Measurements from ENCODE around the gene MXD4.
A peak's percentile ranks its signal among the peaks of the same experiment; 100 is the strongest.

The MXD4 gene

DNA sequence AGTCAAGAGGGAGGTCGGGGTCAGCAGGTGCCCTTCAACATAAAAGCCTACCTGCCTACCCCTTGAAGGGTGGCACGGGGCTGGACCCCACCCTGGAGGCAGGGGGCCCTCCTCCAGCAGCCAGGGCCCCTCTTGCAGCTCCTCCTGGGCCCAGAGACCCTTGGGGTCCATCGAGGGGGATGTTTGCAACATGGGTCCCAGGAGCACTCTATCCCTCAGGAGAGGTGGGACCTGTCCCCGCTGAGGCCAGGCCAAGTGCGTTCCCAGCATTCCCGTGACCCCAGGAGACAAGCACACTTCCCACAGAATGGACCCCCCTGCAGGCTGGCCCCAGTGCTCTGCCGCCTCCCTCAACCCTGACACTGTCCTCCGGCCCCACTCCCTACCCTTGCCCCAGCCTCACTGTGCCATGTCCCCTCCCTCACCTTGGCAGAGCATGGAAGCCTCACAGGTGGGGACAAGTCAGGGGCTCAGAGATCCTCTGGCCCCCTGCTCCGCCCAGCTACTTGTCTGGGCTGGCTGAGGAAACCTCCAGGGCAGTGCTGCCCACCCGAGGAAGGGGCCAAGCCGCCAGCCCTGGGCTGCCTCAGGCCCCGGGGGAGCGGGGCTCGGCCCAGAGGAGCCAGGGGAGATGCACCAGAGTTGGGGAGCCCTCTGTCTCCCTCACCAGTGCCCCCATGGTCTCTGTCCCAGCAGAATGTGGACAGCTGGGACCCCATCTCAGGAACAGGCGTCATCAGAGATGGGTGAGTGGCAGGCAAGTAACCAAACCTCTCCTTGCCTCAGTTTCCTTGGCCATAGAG is 2.2 kb downstream of the MXD4 start:
- Mint-ChIP-seq H3K36me3 (ENCODE audit: low read depth) (peaks cover 4% of the 10 kb centered on the region), H3K4me1 (peaks cover 20% of the 10 kb centered on the region), H3K27ac (no peak overlapping the region), H3K27me3 (ENCODE audit: low read depth, poor library complexity) (no peaks in the 10 kb centered on the region), H3K9me3 (no peaks in the 10 kb centered on the region), H3K4me3 (peak overlapping the region; percentile 74)
- TF ChIP-seq CTCF (IDR thresholded peaks at IDR 0.05): no peak
- no peak for DNase-seq

DNA sequence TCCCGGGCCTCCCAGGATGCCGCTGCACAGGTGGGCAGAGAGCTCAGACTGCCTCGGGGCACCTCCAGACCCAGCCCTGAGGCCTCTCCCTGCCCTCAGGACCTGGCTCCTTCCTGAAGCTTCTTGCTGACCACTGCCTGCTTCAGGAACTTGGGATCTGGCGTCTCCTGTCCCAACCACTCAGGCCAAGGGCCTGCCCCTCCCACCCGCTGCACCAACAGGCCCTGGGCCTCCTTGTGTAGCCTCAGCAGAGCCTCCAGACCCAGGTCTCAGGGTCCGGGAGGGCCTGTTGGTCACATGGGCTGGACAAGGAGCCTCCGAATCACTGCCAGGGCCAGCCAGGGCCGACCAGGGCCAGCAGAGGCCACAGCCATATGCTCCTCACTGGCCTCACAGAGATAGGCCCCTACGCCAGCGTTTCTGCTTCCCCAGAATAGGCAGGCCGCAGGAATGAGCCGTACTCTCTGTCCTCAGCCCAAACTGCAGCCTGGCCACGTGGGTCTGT is 2.8 kb downstream of the MXD4 start:
- Mint-ChIP-seq H3K27me3 (ENCODE audit: low read depth, poor library complexity) (no peaks in the 10 kb centered on the region), H3K4me1 (peaks cover 27% of the 10 kb centered on the region), H3K4me3 (no peak overlapping the region), H3K9me3 (no peaks in the 10 kb centered on the region), H3K36me3 (ENCODE audit: low read depth) (peaks cover 10% of the 10 kb centered on the region), H3K27ac (no peak overlapping the region)
- no peak for DNase-seq
- no peak for TF ChIP-seq CTCF (IDR thresholded peaks at IDR 0.05)

DNA sequence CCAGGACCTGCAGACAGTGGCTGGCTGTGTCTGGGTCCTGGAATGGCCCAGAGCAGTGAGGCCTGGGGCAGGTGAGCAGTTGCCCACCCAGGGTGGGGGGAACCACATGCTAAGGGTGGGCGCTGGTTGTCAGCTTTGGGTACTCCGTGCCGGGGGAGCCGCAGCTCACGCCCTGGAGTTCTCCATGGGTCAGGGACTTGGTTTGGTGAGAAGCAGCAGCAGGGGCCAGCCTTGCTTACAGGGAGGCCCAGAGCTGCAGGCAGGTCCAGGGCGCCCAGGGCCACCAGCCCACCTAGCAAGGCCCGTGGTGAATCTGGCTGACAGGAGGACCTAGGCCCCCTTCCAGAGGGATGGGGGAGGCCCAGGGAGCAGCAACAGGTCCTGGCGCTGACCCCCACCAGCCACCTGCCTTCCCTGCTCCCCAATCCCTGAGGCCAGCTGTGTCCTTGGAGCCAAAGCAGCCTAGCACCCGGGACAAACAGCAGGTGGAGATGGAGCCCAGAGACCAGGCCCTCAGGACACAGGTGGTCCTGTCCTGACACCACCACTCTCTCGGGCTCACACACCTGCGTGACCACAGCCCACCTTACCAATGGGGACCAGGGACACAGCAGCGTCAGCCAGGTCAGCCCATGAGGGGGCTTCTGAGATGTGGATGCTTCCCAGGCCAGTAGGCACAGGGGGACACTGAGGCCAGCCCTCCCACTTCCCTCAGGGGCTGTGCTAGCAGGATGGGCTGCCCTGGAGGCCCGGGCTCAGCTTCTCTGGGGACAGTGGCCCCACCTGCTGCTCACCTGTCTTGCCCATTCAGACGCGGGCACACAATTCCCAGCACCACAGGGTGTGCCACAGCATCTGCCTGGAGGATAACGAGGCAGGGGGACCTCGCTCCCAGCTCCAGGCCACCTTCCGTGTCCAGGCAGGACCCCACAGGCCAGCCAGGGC is 3.5 kb downstream of the MXD4 start:
- H3K9me3 Mint-ChIP-seq: no peaks in the 10 kb centered on the region
- no peak for TF ChIP-seq CTCF (IDR thresholded peaks at IDR 0.05)
- H3K4me1 Mint-ChIP-seq: peaks cover 29% of the 10 kb centered on the region
- H3K27me3 Mint-ChIP-seq (ENCODE audit: low read depth, poor library complexity): no peaks in the 10 kb centered on the region
- H3K27ac Mint-ChIP-seq: peak overlapping the region; percentile 80
- H3K36me3 Mint-ChIP-seq (ENCODE audit: low read depth): peaks cover 14% of the 10 kb centered on the region
- no peak overlapping the region for H3K4me3 Mint-ChIP-seq
- no peak for DNase-seq

DNA sequence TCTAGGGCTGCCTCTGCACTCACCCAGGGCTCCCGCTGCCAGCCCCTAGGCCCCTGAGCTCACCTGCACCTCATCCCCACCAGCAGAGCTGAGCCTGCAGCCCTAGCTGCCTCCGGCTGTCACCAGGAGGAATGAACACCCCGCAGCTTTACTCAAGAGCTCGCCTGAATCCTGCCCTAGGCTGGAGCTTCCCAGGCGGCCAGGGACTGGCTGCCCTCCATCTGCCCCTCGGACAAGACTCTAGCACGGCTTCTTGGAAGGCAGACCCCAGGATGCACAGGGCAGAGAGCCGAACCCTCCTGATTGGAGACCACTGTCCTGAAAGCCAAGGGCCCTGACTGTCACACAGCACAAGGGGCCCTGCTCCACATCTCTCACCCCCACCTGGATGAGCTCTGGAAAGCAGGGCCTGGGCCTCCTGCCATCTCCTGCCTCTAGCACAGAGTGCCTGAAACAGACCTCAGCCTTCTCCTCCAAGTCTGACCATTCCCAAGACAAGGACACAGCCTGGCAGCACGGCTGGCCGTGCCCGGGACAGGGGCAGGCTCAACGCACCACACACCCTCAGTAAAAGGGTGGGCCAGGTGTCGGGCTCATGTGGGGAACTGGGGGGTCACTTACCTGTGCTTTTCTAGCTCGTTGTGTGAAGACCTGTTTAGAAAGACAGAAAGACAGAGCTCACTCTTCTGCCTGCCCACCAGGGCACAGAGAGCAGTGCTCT is 4.4 kb downstream of the MXD4 start:
- DNase-seq: no peak

More for the DNA sequence above, 4.4 kb downstream of the MXD4 start:
- H3K9me3 Mint-ChIP-seq: no peaks in the 10 kb centered on the region
- H3K4me3 Mint-ChIP-seq: no peak overlapping the region
- peak overlapping the region; percentile 80 for H3K27ac Mint-ChIP-seq
- TF ChIP-seq CTCF (IDR thresholded peaks at IDR 0.05): no peak
- H3K4me1 Mint-ChIP-seq: peaks cover 34% of the 10 kb centered on the region
- H3K36me3 Mint-ChIP-seq (ENCODE audit: low read depth): peaks cover 17% of the 10 kb centered on the region
- no peaks in the 10 kb centered on the region for H3K27me3 Mint-ChIP-seq (ENCODE audit: low read depth, poor library complexity)

Measured in nephron progenitor cell (in vitro differentiated cells).